ENCODE data around the gene APOH. TPM values are rescaled to one million over a fixed set of nuclear protein-coding genes. Genes with fewer than 3 reads are reported as not detected.

The APOH gene
- total and polyA plus RNA-seq, 9 of the 15 experiments (the other 6 are each of a cell fraction or from before 2014, with no cell fraction given): 1.1 TPM; not detected in 8

GRCh38 chr17:66185862-66186261 is 43.4 kb downstream of the APOH start (continued):
- TF ChIP-seq ZNF655 (CRISPR knock-in tag; IDR thresholded peaks at IDR 0.05) (no peak), ID3 (CRISPR knock-in tag; IDR thresholded peaks at IDR 0.05) (no peak), ID3 (tag; IDR thresholded peaks at IDR 0.05) (no peak)

GRCh38 chr17:66184392-66184791 is 44.8 kb downstream of the APOH start:
- no peak for TF ChIP-seq SRSF3 (IDR thresholded peaks at IDR 0.05; ENCODE audit: insufficient read depth, low read length)
- TF ChIP-seq ZNF253 (CRISPR knock-in tag; conservative IDR thresholded peaks at IDR 0.05): no peak
- no peak for TF ChIP-seq ZNF589 (CRISPR knock-in tag; IDR thresholded peaks at IDR 0.05; ENCODE audit: low read depth)
- no peak for TF ChIP-seq U2AF1 (optimal IDR thresholded peaks at IDR 0.05; ENCODE audit: low read depth, low read length)
- TF ChIP-seq NCOR1 (IDR thresholded peaks at IDR 0.05): no peak
- TF ChIP-seq MAZ (CRISPR knock-in tag; conservative IDR thresholded peaks at IDR 0.05 in 1 of 2, IDR thresholded peaks at IDR 0.05 in 1 of 2): no peak
- no peak for TF ChIP-seq ZC3H4 (CRISPR knock-in tag; IDR thresholded peaks at IDR 0.05; ENCODE audit: borderline replicate concordance)
- no peak for TF ChIP-seq OTX1 (CRISPR knock-in tag; IDR thresholded peaks at IDR 0.05)
- no peaks in the 10 kb centered on the region for H4K20me1 ChIP-seq (replicated peaks; ENCODE audit: control insufficient read depth, insufficient read depth, low read length)
- H3K4me3 ChIP-seq: no peak overlapping the region
- FAIRE-seq: no peak
- no peaks in the 10 kb centered on the region for H3K9me3 ChIP-seq (replicated peaks; ENCODE audit: control insufficient read depth, insufficient read depth, low read depth, low read length)
- no peak overlapping the region for H3K4me2 ChIP-seq (ENCODE audit: insufficient read depth, low read length)
- no peaks in the 10 kb centered on the region for H3K4me1 ChIP-seq (replicated peaks in 1 of 2; ENCODE audit: control insufficient read depth in 2 of 2, insufficient read depth in 2 of 2, low read length in 2 of 2)
- in situ Hi-C loops (cut with MboI) (no loop called here), intact Hi-C loops (cut with micrococcal nuclease) (no loop called here)
- no peaks in the 10 kb centered on the region for H3K79me2 ChIP-seq (ENCODE audit: control insufficient read depth, insufficient read depth, low read length)
- no peak overlapping the region for H2AFZ ChIP-seq (ENCODE audit: low read depth, low read length)
- ATAC-seq: no peak
- DNase-seq (ENCODE audit: extremely low read depth in 1 of 4, low spot score in 3 of 4): no peak
- H3K36me3 ChIP-seq (ENCODE audit: control insufficient read depth, insufficient read depth, low read length): no peaks in the 10 kb centered on the region
- H3K9me1 ChIP-seq (ENCODE audit: control insufficient read depth, insufficient read depth, low read length): no peaks in the 10 kb centered on the region
- H3K9ac ChIP-seq (ENCODE audit: insufficient read depth in 1 of 2, low read depth in 2 of 2, low read length in 2 of 2): no peak overlapping the region
- CTCF ChIA-PET (ENCODE audit: low intra/inter-chr PET ratio): no interaction called here
- no peak overlapping the region for H3K27ac ChIP-seq (ENCODE audit: extremely low read depth, low read depth, low read length)
- WGBS (ENCODE audit: insufficient coverage, low coverage, missing lambda C conversion rate): 0% methylated on average over 1 of the region's 1 CpG
- H3K27me3 ChIP-seq (ENCODE audit: control insufficient read depth in 2 of 2, insufficient read depth in 2 of 2, low read length in 2 of 2): peaks cover 0 to 7% of the 10 kb centered on the region in 2 experiments; a peak in 2 of 5 replicates
- BruUV-seq (replicated peaks): no TSS peak
- POLR2A ChIA-PET: interaction anchor here (0.9 kb wide), 1 partner anchor 14 kb away, joined by 3 read pairs; no protein-coding TSS in a partner anchor

Data from K562 (cell line).